ENCODE data around the gene INPP4A. TPM values are rescaled to one million over a fixed set of nuclear protein-coding genes. Genes with fewer than 3 reads are reported as not detected.

The INPP4A gene
- total and polyA plus RNA-seq, 9 of the 15 experiments (the other 6 are each of a cell fraction or from before 2014, with no cell fraction given): 1.8 to 15.7 (median 8.3) TPM

- H4K20me1 ChIP-seq (replicated peaks; ENCODE audit: control insufficient read depth, insufficient read depth, low read length): no peaks in the 10 kb centered on the region; the same call in 1 of the 2 replicates
- H3K27me3 ChIP-seq (ENCODE audit: control insufficient read depth in 2 of 2, insufficient read depth in 2 of 2, low read length in 2 of 2): no peaks in the 10 kb centered on the region
- intact Hi-C loops (cut with micrococcal nuclease) (no loop called here), in situ Hi-C loops (cut with MboI) (no loop called here)
- H3K79me2 ChIP-seq (ENCODE audit: control insufficient read depth, insufficient read depth, low read length): no peaks in the 10 kb centered on the region
- H2AFZ ChIP-seq (ENCODE audit: low read depth, low read length): no peak overlapping the region
- DNase-seq (ENCODE audit: extremely low read depth in 1 of 4, low spot score in 3 of 4): no peak
- no peak overlapping the region for H3K4me3 ChIP-seq
- 94% methylated on average over 4 of the region's 4 CpGs for WGBS (ENCODE audit: insufficient coverage, low coverage, missing lambda C conversion rate)
- no peak overlapping the region for H3K4me2 ChIP-seq (ENCODE audit: insufficient read depth, low read length)
- peaks cover 5% of the 10 kb centered on the region for H3K9me1 ChIP-seq (ENCODE audit: control insufficient read depth, insufficient read depth, low read length)
- ChIA-PET POLR2A (no interaction called here), CTCF (ENCODE audit: low intra/inter-chr PET ratio) (no interaction called here)
- no peak for FAIRE-seq
- H3K9ac ChIP-seq (ENCODE audit: insufficient read depth in 1 of 2, low read depth in 2 of 2, low read length in 2 of 2): peak overlapping the region in 1 of 2 experiments; percentile 12; a peak in 1 of 4 replicates
- peaks cover 9 to 11% of the 10 kb centered on the region in 2 experiments; a peak in 4 of 5 replicates for H3K4me1 ChIP-seq (replicated peaks in 1 of 2; ENCODE audit: control insufficient read depth in 2 of 2, insufficient read depth in 2 of 2, low read length in 2 of 2)
- BruUV-seq (replicated peaks): no TSS peak
- no peak overlapping the region for H3K27ac ChIP-seq (ENCODE audit: extremely low read depth, low read depth, low read length)
- peaks cover 37% of the 10 kb centered on the region; the same call in 1 of the 3 replicates for H3K36me3 ChIP-seq (ENCODE audit: control insufficient read depth, insufficient read depth, low read length)
- H3K9me3 ChIP-seq (replicated peaks; ENCODE audit: control insufficient read depth, insufficient read depth, low read depth, low read length): no peaks in the 10 kb centered on the region
- ATAC-seq: no peak
- TF ChIP-seq ZKSCAN3 (CRISPR knock-in tag; IDR thresholded peaks at IDR 0.05) (no peak), SMARCB1 (IDR thresholded peaks at IDR 0.05; ENCODE audit: insufficient read length, low read depth) (no peak), ILF3 (IDR thresholded peaks at IDR 0.05; ENCODE audit: borderline replicate concordance) (no peak), ZBTB40 (IDR thresholded peaks at IDR 0.05) (no peak), ZBTB40 (CRISPR knock-in tag; IDR thresholded peaks at IDR 0.05) (no peak), ZNF408 (CRISPR knock-in tag; IDR thresholded peaks at IDR 0.05; ENCODE audit: low read depth) (no peak), HES1 (IDR thresholded peaks at IDR 0.05; ENCODE audit: low read depth) (no peak), OTX1 (CRISPR knock-in tag; IDR thresholded peaks at IDR 0.05) (no peak), CHAMP1 (IDR thresholded peaks at IDR 0.05) (no peak), RFX7 (CRISPR knock-in tag; IDR thresholded peaks at IDR 0.05) (no peak), DDX20 (tag; IDR thresholded peaks at IDR 0.05; ENCODE audit: low read depth) (no peak), HMG20A (CRISPR knock-in tag; conservative IDR thresholded peaks at IDR 0.05) (no peak), HLTF (IDR thresholded peaks at IDR 0.05) (no peak)
Measured at GRCh38 chr2:98550165-98550564, 105.5 kb downstream of the INPP4A start.
